IMR-90 (cell line): ENCODE data around the gene EXOC6. TPM values are rescaled to one million over a fixed set of nuclear protein-coding genes. Genes with fewer than 3 reads are reported as not detected.

Source experiments
- ATAC-seq: fragments of 200-7000 bp; cut with Tn5 transposase; 2 replicates; pipeline ENCODE4 v1.9.1; 2020; ENCODE audit warnings: low read depth, mild to moderate bottlenecking, moderate library complexity
- BruUV-seq: library from RNA; stranded (reverse); fragments of 400-500 nt; replicated peaks from 2 replicates; lab custom pipeline; 2021; lab: Mats Ljungman, UMichigan
- CTCF ChIA-PET: fragments of 300-600 bp; formaldehyde crosslinking; extraction: SDS; loops from one replicate; lab custom pipeline; 2021; ENCODE audit warnings: antibody characterized with exemption; lab: Yijun Ruan, JAX
- POLR2A ChIA-PET: fragments of 300-600 bp; sonication (Branson Sonifier 250); formaldehyde crosslinking; loops from one replicate; lab custom pipeline; 2022; ENCODE audit warnings: antibody characterized with exemption; ENCODE audit not compliant: unreplicated experiment; lab: Charles Lee
- DNase-seq: peaks from one replicate; pipeline ENCODE4 v3.0.0; 2013
- H2AFZ ChIP-seq: replicated peaks from 2 replicates; pipeline ENCODE3; 2013; ENCODE audit warnings: low read length, mild to moderate bottlenecking; ENCODE audit not compliant: poor library complexity
- H2AK5ac ChIP-seq: 2 replicates; pipeline ENCODE4 v1.6.1; 2013; ENCODE audit warnings: low read depth, low read length, inconsistent platforms
- H2AK9ac ChIP-seq: replicated peaks from 2 replicates; pipeline ENCODE3; 2013; ENCODE audit warnings: mild to moderate bottlenecking, low read depth, low read length, moderate library complexity; ENCODE audit not compliant: poor library complexity
- H2BK120ac ChIP-seq: 2 replicates; pipeline ENCODE4 v1.6.1; 2013; ENCODE audit warnings: low read depth, low read length, inconsistent platforms
- H2BK15ac ChIP-seq: 3 replicates; pipeline ENCODE4 v1.6.1; 2013; ENCODE audit warnings: low read depth, low read length, inconsistent platforms
- H2BK20ac ChIP-seq: 2 replicates; pipeline ENCODE4 v1.6.1; 2013; ENCODE audit warnings: low read depth, mild to moderate bottlenecking, inconsistent platforms, low read length, moderate library complexity
- H2BK5ac ChIP-seq: 2 replicates; pipeline ENCODE4 v1.6.1; 2013; ENCODE audit warnings: mild to moderate bottlenecking, low read depth, low read length, inconsistent platforms; ENCODE audit not compliant: poor library complexity, severe bottlenecking
- H3K14ac ChIP-seq: replicated peaks from 2 replicates; pipeline ENCODE4 v1.6.1; 2013; ENCODE audit warnings: low read depth, low read length, inconsistent platforms
- H3K18ac ChIP-seq: 2 replicates; pipeline ENCODE4 v1.6.1; 2013; ENCODE audit warnings: low read depth, low read length, control low read depth
- H3K23ac ChIP-seq: 2 replicates; pipeline ENCODE4 v1.6.1; 2013; ENCODE audit warnings: low read depth, low read length, inconsistent platforms
- H3K27ac ChIP-seq: 2 replicates; pipeline ENCODE4 v1.5.1; 2013; ENCODE audit warnings: mild to moderate bottlenecking, control low read depth, low read length; ENCODE audit not compliant: insufficient read depth
- H3K27me3 ChIP-seq: 2 replicates; pipeline ENCODE4 v1.6.1; 2013; ENCODE audit warnings: low read length; ENCODE audit not compliant: control insufficient read depth, insufficient read depth
- H3K36me3 ChIP-seq: 2 replicates; pipeline ENCODE4 v1.6.1; 2013; ENCODE audit warnings: low read length, mixed read lengths; ENCODE audit not compliant: control insufficient read depth, insufficient read depth
- H3K4ac ChIP-seq: 2 replicates; pipeline ENCODE4 v1.6.1; 2013; ENCODE audit warnings: low read depth, low read length, inconsistent platforms
- H3K4me1 ChIP-seq: 2 replicates; pipeline ENCODE4 v1.6.1; 2013; ENCODE audit warnings: low read length, mixed read lengths; ENCODE audit not compliant: control insufficient read depth, insufficient read depth
- H3K4me2 ChIP-seq: 2 replicates; pipeline ENCODE4 v1.6.1; 2013; ENCODE audit warnings: low read depth, mild to moderate bottlenecking, control low read depth, low read length, moderate library complexity
- H3K4me3 ChIP-seq: 2 replicates; pipeline ENCODE4 v1.5.1; 2013; ENCODE audit warnings: low read depth, mild to moderate bottlenecking, control low read depth, low read length, moderate library complexity; ENCODE audit not compliant: insufficient read depth
- H3K56ac ChIP-seq: 2 replicates; pipeline ENCODE4 v1.6.1; 2013; ENCODE audit warnings: low read length, inconsistent platforms; ENCODE audit not compliant: insufficient read depth; ENCODE audit errors: extremely low read depth
- H3K79me1 ChIP-seq, 2 experiments: 2 replicates each; pipeline ENCODE4 v1.6.1; 2013; ENCODE audit warnings: low read length in 2 of 2, inconsistent platforms in 1 of 2, low read depth in 1 of 2
- H3K9ac ChIP-seq: 2 replicates; pipeline ENCODE4 v1.6.1; 2013; ENCODE audit warnings: low read depth, low read length, control low read depth
- H3K9me1 ChIP-seq: 2 replicates; pipeline ENCODE4 v1.6.1; 2013; ENCODE audit warnings: low read length, inconsistent platforms; ENCODE audit not compliant: insufficient read depth
- H3K9me3 ChIP-seq: 2 replicates; pipeline ENCODE4 v1.6.1; 2013; ENCODE audit warnings: low read length; ENCODE audit not compliant: control insufficient read depth, insufficient read depth
- H4K20me1 ChIP-seq: 2 replicates; pipeline ENCODE4 v1.6.1; 2013; ENCODE audit warnings: low read length, inconsistent platforms; ENCODE audit not compliant: insufficient read depth
- H4K5ac ChIP-seq: 2 replicates; pipeline ENCODE4 v1.6.1; 2013; ENCODE audit warnings: mild to moderate bottlenecking, low read depth, low read length, control low read depth
- H4K8ac ChIP-seq, 2 experiments: 2 replicates each; pipeline ENCODE4 v1.6.1; 2013; ENCODE audit warnings: low read depth in 2 of 2, low read length in 2 of 2, control low read depth in 1 of 2, inconsistent platforms in 1 of 2
- H4K91ac ChIP-seq: 2 replicates; pipeline ENCODE4 v1.6.1; 2013; ENCODE audit warnings: low read depth, low read length, inconsistent platforms; ENCODE audit not compliant: insufficient read depth
- BHLHE40 ChIP-seq: fragments of 150-350 bp; IDR thresholded peaks from 2 replicates; pipeline ENCODE4 v1.6.1; 2016; ENCODE audit warnings: mild to moderate bottlenecking, low read depth, low read length
- CEBPB ChIP-seq: IDR thresholded peaks from 2 replicates; pipeline ENCODE4 v1.6.1; 2012; ENCODE audit warnings: low read depth, low read length, improper control_type of control experiment
- CHD1 ChIP-seq: IDR thresholded peaks from 2 replicates; pipeline ENCODE4 v1.6.1; 2012; ENCODE audit warnings: low read depth, low read length, improper control_type of control experiment
- ELK1 ChIP-seq: fragments of 150-350 bp; IDR thresholded peaks from 2 replicates; pipeline ENCODE4 v1.6.1; 2016; ENCODE audit warnings: low read depth, mild to moderate bottlenecking, low read length, moderate library complexity, borderline replicate concordance
- NFE2L2 ChIP-seq: fragments of 150-350 bp; IDR thresholded peaks from 2 replicates; pipeline ENCODE4 v1.6.1; 2016; ENCODE audit warnings: low read depth, mild to moderate bottlenecking, low read length
- POLR2A ChIP-seq: IDR thresholded peaks from 2 replicates; pipeline ENCODE4 v1.6.1; 2012; ENCODE audit warnings: mild to moderate bottlenecking, low read depth, low read length
- SMC3 ChIP-seq: fragments of 150-350 bp; IDR thresholded peaks from 2 replicates; pipeline ENCODE4 v1.6.1; 2016; ENCODE audit warnings: low read depth, mild to moderate bottlenecking, antibody characterized with exemption, low read length, moderate library complexity
- WGBS, 2 experiments: methylation state at CpG; one replicate each; pipeline versions ENCODE4 v1.1.5 to v1.1.7; 2013; ENCODE audit warnings: missing lambda C conversion rate in 2 of 2; ENCODE audit not compliant: insufficient read length in 1 of 2; ENCODE audit errors: extremely low coverage in 2 of 2; 5-methylcytosine and 5-hydroxymethylcytosine counted together
- dilution Hi-C: fragments of 300-500 bp; cut with HindIII; formaldehyde crosslinking; loops from one replicate; pipeline ENCODE4 v1.14.3; 2018; ENCODE audit warnings: low sequenced_read_pairs; ENCODE audit not compliant: unreplicated experiment
- in situ Hi-C: fragments of 300-500 bp; cut with MboI; formaldehyde crosslinking; loops from 3 replicates; pipeline ENCODE4 v1.14.3; 2019; ENCODE audit warnings: low sequenced_read_pairs, inconsistent platforms, mixed read lengths
- intact Hi-C: fragments of 100-400 bp; cut with micrococcal nuclease; formaldehyde crosslinking; loops from 2 replicates; pipeline ENCODE4 v1.10.0; 2022
- polyA plus RNA-seq, 3 experiments: library from polyadenylated mRNA; depleted of rRNA; stranded (reverse); fragments of >200 nt; gene quantifications; 2 replicates each; pipeline ENCODE4 v1.2.3, GENCODE V29; 2012; ENCODE audit warnings: low replicate concordance in 1 of 3
- total RNA-seq: library from RNA; depleted of rRNA; stranded (reverse); fragments of >200 nt; gene quantifications from 2 replicates; pipeline ENCODE4 v1.2.3, GENCODE V29; 2012

Gene EXOC6
- total and polyA plus RNA-seq, 2 of the 4 experiments (the other 2 are of a cell fraction): 4.5 to 11.5 TPM

- Histone ChIP-seq H3K18ac (no peak overlapping the region), H2BK20ac (no peak overlapping the region), H4K20me1 (no peaks in the 10 kb centered on the region), H2BK5ac (no peak overlapping the region), H3K23ac (no peak overlapping the region), H4K8ac (no peak overlapping the region), H3K14ac (no peak overlapping the region), H4K5ac (no peak overlapping the region), H3K4me3 (no peak overlapping the region), H2BK15ac (no peak overlapping the region), H3K9me3 (no peaks in the 10 kb centered on the region), H3K27me3 (no peaks in the 10 kb centered on the region), H3K4ac (no peak overlapping the region), H3K9ac (no peak overlapping the region), H2AFZ (no peak overlapping the region), H3K4me1 (no peaks in the 10 kb centered on the region), H3K27ac (no peak overlapping the region), H4K91ac (no peak overlapping the region), H2BK120ac (no peak overlapping the region), H3K79me1 (peaks cover 4 to 17% of the 10 kb centered on the region in 2 experiments; a peak in 3 of 4 replicates), H3K56ac (no peak overlapping the region), H3K9me1 (no peaks in the 10 kb centered on the region), H3K4me2 (no peak overlapping the region), H3K36me3 (no peaks in the 10 kb centered on the region), H2AK9ac (no peak overlapping the region), H2AK5ac (no peak overlapping the region)
- DNase-seq (no peak), ATAC-seq (no peak)
- CTCF ChIA-PET: interaction anchor here (1.0 kb wide), 1 partner anchor 38 kb away, joined by 6 read pairs; no protein-coding TSS in a partner anchor
- in situ Hi-C loops: loop anchor here (25.0 kb wide), 2 partner anchors 431 to 631 kb away; no protein-coding TSS in a partner anchor
- TF ChIP-seq CHD1 (no peak), BHLHE40 (no peak), CEBPB (no peak), NFE2L2 (no peak), POLR2A (no peak), SMC3 (no peak), ELK1 (no peak)
- no TSS peak for BruUV-seq
- dilution Hi-C loops: no loop called here
- WGBS, 2 experiments: no CpG with 5 or more reads among the region's 2 CpGs
- POLR2A ChIA-PET: interaction anchor here (0.5 kb wide), 1 partner anchor 548 kb away, joined by 8 read pairs; no protein-coding TSS in a partner anchor
- intact Hi-C loops: loop anchor here (1.0 to 2.0 kb wide), 4 partner anchors 38 to 364 kb away; partner anchors contain the start of gene HHEX
Measured at GRCh38 chr10:92880917-92881316, 32.6 kb downstream of the EXOC6 start.
